Panc1 (cell line): ENCODE results near the gene AMIGO3. TPM values are rescaled to one million over a fixed set of nuclear protein-coding genes. Genes with fewer than 3 reads are reported as not detected.

Source experiments
- ATAC-seq: fragments of 200-7000 bp; cut with Tn5 transposase; 2 replicates; pipeline ENCODE4 v1.9.1; 2020; ENCODE audit warnings: mild to moderate bottlenecking, moderate library complexity
- BruUV-seq: library from RNA; stranded (reverse); fragments of 400-500 nt; replicated peaks from 2 replicates; lab custom pipeline; 2021; lab: Mats Ljungman, UMichigan
- CTCF ChIA-PET: fragments of 300-600 bp; sonication (Branson Sonifier 250); formaldehyde crosslinking; loops from one replicate; lab custom pipeline; 2022; ENCODE audit warnings: antibody characterized with exemption; lab: Charles Lee
- POLR2A ChIA-PET: fragments of 300-600 bp; sonication (Branson Sonifier 250); formaldehyde crosslinking; loops from one replicate; lab custom pipeline; 2022; ENCODE audit warnings: antibody characterized with exemption; lab: Charles Lee
- DNase-seq: peaks from one replicate; pipeline ENCODE4 v3.0.0-alpha.2; 2010; ENCODE audit warnings: low read depth, low spot score
- H3K27ac ChIP-seq: 2 replicates; pipeline ENCODE4 v1.5.1; 2011; ENCODE audit warnings: mild to moderate bottlenecking, low read length, inconsistent platforms
- H3K27me3 ChIP-seq: fragments of 200-500 bp; sonication (Bioruptor generic); 2 replicates; pipeline ENCODE4 v1.6.0; 2014; ENCODE audit warnings: low read length, inconsistent platforms; ENCODE audit not compliant: control insufficient read depth, insufficient read depth
- H3K36me3 ChIP-seq: fragments of 200-500 bp; sonication (Bioruptor generic); 2 replicates; pipeline ENCODE4 v1.5.1; 2014; ENCODE audit warnings: inconsistent platforms, mild to moderate bottlenecking, low read length, moderate library complexity; ENCODE audit not compliant: control insufficient read depth, insufficient read depth
- H3K4me1 ChIP-seq: 2 replicates; pipeline ENCODE4 v1.5.1; 2011; ENCODE audit warnings: inconsistent platforms, mild to moderate bottlenecking, low read length, moderate library complexity; ENCODE audit not compliant: control insufficient read depth, insufficient read depth
- H3K4me3 ChIP-seq, 2 experiments: 2 replicates each; pipeline ENCODE4 v1.5.1; 2011 to 2012; ENCODE audit warnings: low read depth in 2 of 2, low read length in 2 of 2, mild to moderate bottlenecking in 2 of 2, inconsistent platforms in 1 of 2, moderate library complexity in 1 of 2
- H3K9me3 ChIP-seq: fragments of 200-500 bp; sonication (Bioruptor generic); 2 replicates; pipeline ENCODE4 v1.5.1; 2014; ENCODE audit warnings: low read depth, mild to moderate bottlenecking, inconsistent platforms, low read length, moderate library complexity; ENCODE audit not compliant: control insufficient read depth, insufficient read depth
- POLR2AphosphoS5 ChIP-seq: IDR thresholded peaks from 2 replicates; pipeline ENCODE4 v1.6.1; 2012; ENCODE audit warnings: mild to moderate bottlenecking, low read depth, low read length, moderate library complexity
- SIN3A ChIP-seq: IDR thresholded peaks from 2 replicates; pipeline ENCODE4 v1.6.1; 2012; ENCODE audit warnings: low read depth, mild to moderate bottlenecking, low read length, moderate library complexity, borderline replicate concordance; ENCODE audit not compliant: insufficient read depth
- TCF7L2 ChIP-seq: IDR thresholded peaks from 2 replicates; pipeline ENCODE4 v1.6.1; 2011; ENCODE audit warnings: mild to moderate bottlenecking, low read depth, low read length, inconsistent platforms
- in situ Hi-C: cut with HindIII; loops from 2 replicates; pipeline ENCODE4 v1.10.0; 2016; ENCODE audit warnings: low sequenced_read_pairs, low pct_unique_long_range_greater_than_20kb
- intact Hi-C: fragments of 100-400 bp; cut with micrococcal nuclease; formaldehyde crosslinking; loops from one replicate; pipeline ENCODE4 v1.10.0; 2022; ENCODE audit not compliant: unreplicated experiment
- total RNA-seq: library from RNA; stranded (reverse); gene quantifications from one replicate; pipeline ENCODE4 v1.2.1, GENCODE V29; 2021; ENCODE audit not compliant: unreplicated experiment
- TF ChIP-seq, protein P1 (sequence below), 2 experiments: IDR thresholded peaks; 2 replicates each; pipeline ENCODE4 v1.6.1; 2011 to 2012; ENCODE audit warnings: low read depth in 2 of 2, control low read depth in 1 of 2, low read length in 1 of 2, mild to moderate bottlenecking in 1 of 2, moderate library complexity in 1 of 2; ENCODE audit not compliant: insufficient read depth in 1 of 2
- TF ChIP-seq, protein P2 (sequence below): fragments of 450-650 bp; IDR thresholded peaks from 2 replicates; pipeline ENCODE4 v1.5.1; 2017; ENCODE audit warnings: mild to moderate bottlenecking

AMIGO3 gene
- total RNA-seq, 1 experiment from 2014 or later, result 0.72 TPM

GRCh38 chr3:49721596-49721895, 2.1 kb upstream of the AMIGO3 start:
- TF ChIP-seq, protein P1, sequence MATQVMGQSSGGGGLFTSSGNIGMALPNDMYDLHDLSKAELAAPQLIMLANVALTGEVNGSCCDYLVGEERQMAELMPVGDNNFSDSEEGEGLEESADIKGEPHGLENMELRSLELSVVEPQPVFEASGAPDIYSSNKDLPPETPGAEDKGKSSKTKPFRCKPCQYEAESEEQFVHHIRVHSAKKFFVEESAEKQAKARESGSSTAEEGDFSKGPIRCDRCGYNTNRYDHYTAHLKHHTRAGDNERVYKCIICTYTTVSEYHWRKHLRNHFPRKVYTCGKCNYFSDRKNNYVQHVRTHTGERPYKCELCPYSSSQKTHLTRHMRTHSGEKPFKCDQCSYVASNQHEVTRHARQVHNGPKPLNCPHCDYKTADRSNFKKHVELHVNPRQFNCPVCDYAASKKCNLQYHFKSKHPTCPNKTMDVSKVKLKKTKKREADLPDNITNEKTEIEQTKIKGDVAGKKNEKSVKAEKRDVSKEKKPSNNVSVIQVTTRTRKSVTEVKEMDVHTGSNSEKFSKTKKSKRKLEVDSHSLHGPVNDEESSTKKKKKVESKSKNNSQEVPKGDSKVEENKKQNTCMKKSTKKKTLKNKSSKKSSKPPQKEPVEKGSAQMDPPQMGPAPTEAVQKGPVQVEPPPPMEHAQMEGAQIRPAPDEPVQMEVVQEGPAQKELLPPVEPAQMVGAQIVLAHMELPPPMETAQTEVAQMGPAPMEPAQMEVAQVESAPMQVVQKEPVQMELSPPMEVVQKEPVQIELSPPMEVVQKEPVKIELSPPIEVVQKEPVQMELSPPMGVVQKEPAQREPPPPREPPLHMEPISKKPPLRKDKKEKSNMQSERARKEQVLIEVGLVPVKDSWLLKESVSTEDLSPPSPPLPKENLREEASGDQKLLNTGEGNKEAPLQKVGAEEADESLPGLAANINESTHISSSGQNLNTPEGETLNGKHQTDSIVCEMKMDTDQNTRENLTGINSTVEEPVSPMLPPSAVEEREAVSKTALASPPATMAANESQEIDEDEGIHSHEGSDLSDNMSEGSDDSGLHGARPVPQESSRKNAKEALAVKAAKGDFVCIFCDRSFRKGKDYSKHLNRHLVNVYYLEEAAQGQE (IDR thresholded peaks at IDR 0.05; ENCODE audit: insufficient read depth in 1 of 2, low read depth in 2 of 2, low read length in 1 of 2), result no peak
- no peak for TF ChIP-seq TCF7L2
- no peak for TF ChIP-seq SIN3A
- intact Hi-C loops, result no loop called here
- no peak for DNase-seq
- ATAC-seq, result no peak
- CTCF ChIA-PET, result no interaction called here
- POLR2A ChIA-PET, result no interaction called here
- no peaks in the 10 kb centered on the region for H3K27me3 ChIP-seq
- H3K36me3 ChIP-seq, result peaks cover 3% of the 10 kb centered on the region
- H3K27ac ChIP-seq, result no peak overlapping the region
- H3K4me1 ChIP-seq, result peaks cover 16% of the 10 kb centered on the region
- no peaks in the 10 kb centered on the region for H3K9me3 ChIP-seq
- no TSS peak for BruUV-seq
- in situ Hi-C loops, result no loop called here
- H3K4me3 ChIP-seq, result no peak overlapping the region

GRCh38 chr3:49720855-49721595, 1.5 kb upstream of the AMIGO3 start:
- no TSS peak for BruUV-seq
- no peak for TF ChIP-seq TCF7L2
- intact Hi-C loops (no loop called here), in situ Hi-C loops (no loop called here)
- Histone ChIP-seq H3K4me3 (no peak overlapping the region), H3K36me3 (peaks cover 3% of the 10 kb centered on the region), H3K9me3 (no peaks in the 10 kb centered on the region), H3K27ac (no peak overlapping the region), H3K4me1 (peaks cover 16% of the 10 kb centered on the region), H3K27me3 (no peaks in the 10 kb centered on the region)
- POLR2A ChIA-PET, result no interaction called here
- ATAC-seq (no peak), DNase-seq (no peak)
- CTCF ChIA-PET, result no interaction called here

GRCh38 chr3:49718858-49719213, 648 bp downstream of the AMIGO3 start:
- Histone ChIP-seq H3K27me3 (no peaks in the 10 kb centered on the region), H3K27ac (no peak overlapping the region), H3K9me3 (no peaks in the 10 kb centered on the region), H3K4me3 (no peak overlapping the region; a peak in 1 of 4 replicates), H3K4me1 (peaks cover 9% of the 10 kb centered on the region), H3K36me3 (peaks cover 3% of the 10 kb centered on the region)
- CTCF ChIA-PET, result no interaction called here
- TF ChIP-seq, protein P1 (IDR thresholded peaks at IDR 0.05; ENCODE audit: insufficient read depth in 1 of 2, low read depth in 2 of 2, low read length in 1 of 2), result no peak
- no peak for TF ChIP-seq TCF7L2
- TF ChIP-seq, protein P2, sequence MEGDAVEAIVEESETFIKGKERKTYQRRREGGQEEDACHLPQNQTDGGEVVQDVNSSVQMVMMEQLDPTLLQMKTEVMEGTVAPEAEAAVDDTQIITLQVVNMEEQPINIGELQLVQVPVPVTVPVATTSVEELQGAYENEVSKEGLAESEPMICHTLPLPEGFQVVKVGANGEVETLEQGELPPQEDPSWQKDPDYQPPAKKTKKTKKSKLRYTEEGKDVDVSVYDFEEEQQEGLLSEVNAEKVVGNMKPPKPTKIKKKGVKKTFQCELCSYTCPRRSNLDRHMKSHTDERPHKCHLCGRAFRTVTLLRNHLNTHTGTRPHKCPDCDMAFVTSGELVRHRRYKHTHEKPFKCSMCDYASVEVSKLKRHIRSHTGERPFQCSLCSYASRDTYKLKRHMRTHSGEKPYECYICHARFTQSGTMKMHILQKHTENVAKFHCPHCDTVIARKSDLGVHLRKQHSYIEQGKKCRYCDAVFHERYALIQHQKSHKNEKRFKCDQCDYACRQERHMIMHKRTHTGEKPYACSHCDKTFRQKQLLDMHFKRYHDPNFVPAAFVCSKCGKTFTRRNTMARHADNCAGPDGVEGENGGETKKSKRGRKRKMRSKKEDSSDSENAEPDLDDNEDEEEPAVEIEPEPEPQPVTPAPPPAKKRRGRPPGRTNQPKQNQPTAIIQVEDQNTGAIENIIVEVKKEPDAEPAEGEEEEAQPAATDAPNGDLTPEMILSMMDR, result no peak
- no peak for TF ChIP-seq SIN3A
- TF ChIP-seq POLR2AphosphoS5, result no peak; the same call in 1 of the 2 replicates
- ATAC-seq (no peak), DNase-seq (no peak)
- in situ Hi-C loops (no loop called here), intact Hi-C loops (no loop called here)
- no TSS peak for BruUV-seq
- POLR2A ChIA-PET, result no interaction called here
